GM11168 (cell line): ENCODE measurements around the gene ANTXR1.

ENCODE experiments used
- in situ Hi-C: fragments of 300-500 bp; cut with MboI; formaldehyde crosslinking; loops from one replicate; pipeline ENCODE4 v1.12.0; 2022; ENCODE audit warnings: low sequenced_read_pairs; ENCODE audit not compliant: unreplicated experiment

Gene ANTXR1

GRCh38 chr2:69013142-69013839 is at the start of gene ANTXR1:
TSS of gene ANTXR1 (plus strand) at chr2:69013179. CDS start at chr2:69013500, 321 bp downstream.
- in situ Hi-C loops, result no loop called here

DNA sequence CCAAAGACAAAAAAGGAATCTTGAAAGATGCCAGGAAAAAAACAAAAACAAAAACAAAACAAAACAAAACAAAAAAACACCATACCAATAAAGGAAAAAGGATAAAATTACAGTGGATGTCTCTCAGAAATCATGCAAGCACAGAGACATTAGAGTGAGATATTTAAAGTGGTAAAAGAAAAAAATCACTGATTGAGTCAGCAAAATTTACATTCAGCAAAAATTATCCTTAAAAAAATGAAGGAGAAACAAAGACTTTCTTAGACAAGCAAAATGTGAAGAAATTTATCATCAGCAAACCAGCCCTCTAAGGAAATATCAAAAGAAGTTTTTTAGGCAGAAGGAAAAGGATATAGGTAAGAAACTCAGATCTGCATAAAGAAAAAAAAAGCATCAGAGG is 48.7 kb upstream of the ANTXR1 start:
- in situ Hi-C loops, result no loop called here

DNA sequence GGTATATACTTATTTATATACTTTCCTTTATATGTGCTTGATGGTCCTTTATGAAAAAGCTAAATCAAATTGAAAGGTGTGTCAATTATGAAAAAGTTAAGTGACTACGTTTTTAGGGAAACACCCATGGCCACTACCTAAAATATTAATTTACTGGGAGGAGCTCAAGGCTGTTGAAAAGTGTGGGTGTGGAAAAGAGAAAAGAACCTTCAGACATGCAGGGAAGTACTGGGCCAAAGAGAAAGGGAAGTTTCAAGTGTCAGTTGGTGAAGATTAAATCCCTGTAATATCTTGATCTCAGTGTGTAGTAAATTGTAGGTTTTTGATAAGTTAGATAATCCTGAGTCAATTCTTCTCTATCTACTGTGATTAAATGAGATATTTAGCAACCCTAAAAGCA is 44.8 kb upstream of the ANTXR1 start:
- in situ Hi-C loops, result no loop called here

DNA sequence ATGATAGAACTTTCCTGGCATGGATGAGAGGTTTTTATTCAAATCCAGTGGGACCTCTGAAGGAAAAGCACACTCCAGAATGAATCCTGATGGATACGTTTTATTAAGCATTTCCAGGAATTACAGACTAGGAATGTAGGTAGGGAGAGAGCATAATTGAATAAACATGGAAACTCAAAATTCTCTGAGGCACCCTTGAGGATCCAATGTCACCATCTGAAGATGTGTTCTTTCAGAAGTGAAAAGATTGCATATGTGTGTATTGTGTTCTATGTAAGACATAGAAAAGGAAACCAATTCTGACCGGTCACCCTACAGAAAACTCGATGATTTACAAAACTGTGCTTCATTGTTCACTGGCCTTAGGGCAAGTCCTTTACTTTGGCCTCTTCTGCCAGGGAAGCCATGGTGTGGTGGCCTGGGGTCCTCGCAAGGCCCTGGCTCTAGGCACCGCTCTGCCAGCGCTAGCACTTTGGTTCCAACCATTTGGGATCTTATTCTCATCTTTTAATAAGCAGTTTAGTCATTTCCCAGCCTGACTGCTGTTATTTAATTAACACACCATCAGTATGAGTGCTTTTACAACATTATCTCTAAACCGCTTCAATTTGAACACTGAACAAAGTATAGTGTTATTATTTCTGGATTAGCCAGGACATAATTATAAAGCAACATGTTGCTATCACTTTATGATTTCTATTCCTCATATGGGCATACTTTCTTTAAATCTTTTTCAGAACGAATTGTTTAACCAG is 43.1 kb upstream of the ANTXR1 start:
- in situ Hi-C loops, result no loop called here

DNA sequence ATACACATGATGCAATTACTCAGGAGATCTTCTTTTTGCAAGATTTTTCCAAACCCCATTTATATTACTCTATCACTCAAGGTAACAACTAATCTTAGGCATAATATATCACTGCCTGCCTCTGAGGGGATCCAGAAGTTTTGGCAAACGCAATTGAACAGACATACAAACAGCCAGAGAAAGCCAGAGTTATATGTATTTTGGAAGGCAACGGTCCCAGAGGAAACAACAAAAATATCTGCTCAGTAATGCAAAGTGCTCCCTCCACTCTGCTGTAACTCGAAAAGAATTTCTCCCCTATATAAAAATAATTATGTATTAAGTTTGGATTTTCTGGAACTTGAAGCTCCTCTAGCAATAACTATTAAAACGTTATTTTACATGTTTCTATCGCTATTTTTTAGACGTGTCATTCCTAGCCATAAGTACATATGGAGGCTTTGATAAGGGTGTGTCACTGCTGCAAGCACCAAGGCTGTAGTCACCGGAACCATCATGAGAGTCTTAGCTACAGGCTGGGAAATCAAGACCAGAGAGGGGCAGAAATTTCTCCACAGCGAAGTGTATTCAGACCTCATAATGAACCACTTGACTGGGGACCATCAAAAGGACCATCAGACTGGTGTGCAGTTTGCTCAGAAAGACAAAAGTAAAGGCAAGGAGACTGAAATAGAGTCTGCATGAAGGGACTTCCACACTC is 42.3 kb upstream of the ANTXR1 start:
- in situ Hi-C loops, result no loop called here

DNA sequence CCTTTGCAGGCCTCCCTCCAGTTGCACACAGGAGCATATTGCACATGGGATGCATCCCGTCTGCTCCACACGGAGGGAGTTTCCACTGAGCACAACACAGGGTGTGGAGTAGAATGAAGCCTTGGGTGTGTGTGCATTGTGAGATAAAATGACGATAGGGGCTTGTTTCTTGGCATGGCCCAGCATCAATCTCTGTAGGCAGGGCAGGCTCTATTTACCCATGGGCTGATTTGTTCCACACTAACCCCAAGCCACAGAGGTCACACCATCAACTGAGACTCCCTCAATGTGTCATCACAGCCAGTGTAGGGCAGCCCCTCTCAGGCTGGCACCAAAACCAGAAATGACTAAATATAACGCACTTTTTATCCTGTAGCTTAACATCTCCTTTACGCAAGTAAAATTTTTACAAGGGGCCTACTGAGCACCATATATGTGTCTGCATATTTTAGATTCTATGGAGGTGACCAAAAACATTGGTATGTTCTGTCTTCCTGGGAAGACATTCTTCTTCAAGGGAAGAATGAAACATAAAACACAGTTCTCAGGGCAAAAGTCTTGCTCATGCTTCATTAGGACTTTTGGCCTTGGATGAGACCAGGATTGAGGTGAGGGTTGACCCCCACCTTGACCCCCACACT is 41.3 kb upstream of the ANTXR1 start:
- in situ Hi-C loops, result no loop called here

DNA sequence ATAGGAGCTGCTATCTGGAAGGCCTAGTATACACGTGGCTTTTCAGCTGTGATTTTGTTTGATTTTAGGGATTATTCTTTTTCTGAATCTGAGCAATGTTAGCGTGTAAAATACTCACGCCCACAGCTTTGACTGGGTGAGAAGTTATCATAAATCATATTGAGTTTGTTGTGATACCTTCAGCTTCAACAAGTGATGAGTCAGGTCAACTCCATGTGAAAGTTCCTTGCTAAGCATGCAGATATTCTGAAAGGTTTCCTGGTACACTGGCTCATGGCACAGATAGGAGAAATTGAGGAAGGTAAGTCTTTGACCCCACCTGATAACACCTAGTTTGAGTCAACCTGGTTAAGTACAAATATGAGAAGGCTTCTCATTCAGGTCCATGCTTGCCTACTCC is 38.7 kb upstream of the ANTXR1 start, which contains the start of gene GKN1:
TSS of gene GKN1 (plus strand) at position 386 of the 400 bp plus-strand sequence. CDS start 42 bp downstream, outside the sequence.
- in situ Hi-C loops, result no loop called here

- in situ Hi-C loops, result no loop called here
These were observed 37.9 kb upstream of the ANTXR1 start for GRCh38 chr2:68974946-68975665.

- in situ Hi-C loops, result no loop called here
These were observed 37.1 kb upstream of the ANTXR1 start for GRCh38 chr2:68975844-68976243.

DNA sequence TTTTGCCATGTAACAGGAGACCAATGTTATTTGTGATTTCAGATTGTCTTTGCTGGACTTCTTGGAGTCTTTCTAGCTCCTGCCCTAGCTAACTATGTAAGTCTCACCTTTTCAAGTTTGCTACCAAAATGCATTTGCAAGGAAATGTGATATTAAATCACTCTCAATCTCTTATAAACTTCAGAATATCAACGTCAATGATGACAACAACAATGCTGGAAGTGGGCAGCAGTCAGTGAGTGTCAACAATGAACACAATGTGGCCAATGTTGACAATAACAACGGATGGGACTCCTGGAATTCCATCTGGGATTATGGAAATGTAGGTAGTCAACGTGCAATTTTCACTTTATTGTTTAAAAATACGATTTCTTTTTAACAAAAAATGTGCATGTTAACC is 35.5 kb upstream of the ANTXR1 start:
- in situ Hi-C loops, result no loop called here

DNA sequence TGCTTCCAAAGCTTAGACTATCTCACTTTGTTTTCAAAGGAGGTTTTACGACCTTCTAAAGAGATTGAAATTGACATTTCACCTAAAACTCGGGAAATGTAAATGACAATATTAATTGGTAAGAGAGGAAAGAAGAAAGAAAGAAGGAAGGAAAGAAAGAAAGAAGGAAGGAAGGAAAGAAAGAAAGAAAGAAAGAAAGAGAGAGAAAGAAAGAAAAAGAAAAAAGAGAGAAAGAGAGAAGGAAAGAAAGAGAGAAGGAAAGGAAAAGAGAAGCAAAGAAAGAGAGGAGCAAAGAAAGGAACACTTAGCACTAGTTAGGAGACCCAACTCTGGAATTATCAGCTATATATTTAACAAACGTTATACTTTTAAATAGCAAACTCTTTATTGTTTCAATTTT is 34.9 kb upstream of the ANTXR1 start:
- in situ Hi-C loops, result no loop called here

DNA sequence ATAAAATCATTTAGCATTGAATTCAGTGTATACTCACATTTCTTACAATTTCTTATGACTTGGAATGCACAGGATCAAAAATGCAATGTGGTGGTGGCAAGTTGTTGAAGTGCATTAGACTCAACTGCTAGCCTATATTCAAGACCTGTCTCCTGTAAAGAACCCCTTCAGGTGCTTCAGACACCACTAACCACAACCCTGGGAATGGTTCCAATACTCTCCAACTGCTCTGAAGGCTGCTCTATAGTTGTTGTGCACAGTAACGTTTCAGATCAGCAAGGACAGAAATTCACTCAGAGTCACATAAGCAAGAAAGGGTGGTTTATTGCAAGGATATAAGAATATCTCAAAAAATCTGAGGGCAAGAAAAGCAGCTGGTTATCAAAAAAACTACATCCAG is 32.0 kb upstream of the ANTXR1 start:
- in situ Hi-C loops, result no loop called here

- in situ Hi-C loops, result no loop called here
These were observed 25.9 kb upstream of the ANTXR1 start for GRCh38 chr2:68987021-68987503.

DNA sequence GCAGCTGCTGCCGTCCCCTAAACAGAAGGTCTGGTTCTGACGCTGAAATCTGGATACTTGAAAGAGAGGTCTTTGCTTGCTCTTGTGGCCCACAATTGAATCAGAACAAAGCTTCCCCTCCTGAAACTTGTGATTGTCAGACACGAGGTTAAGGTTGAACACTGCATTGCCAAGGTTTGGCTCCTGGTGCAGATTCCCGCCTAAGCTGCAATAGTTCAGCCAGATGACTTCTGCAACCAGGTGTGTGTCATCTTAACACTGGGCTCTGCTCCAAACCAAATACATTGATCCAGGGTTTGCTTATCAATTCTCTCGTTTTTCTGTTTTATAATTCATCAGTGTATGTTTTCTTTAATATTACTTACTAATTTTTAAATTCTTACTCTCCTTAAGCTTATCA is 23.9 kb upstream of the ANTXR1 start:
- in situ Hi-C loops, result no loop called here

DNA sequence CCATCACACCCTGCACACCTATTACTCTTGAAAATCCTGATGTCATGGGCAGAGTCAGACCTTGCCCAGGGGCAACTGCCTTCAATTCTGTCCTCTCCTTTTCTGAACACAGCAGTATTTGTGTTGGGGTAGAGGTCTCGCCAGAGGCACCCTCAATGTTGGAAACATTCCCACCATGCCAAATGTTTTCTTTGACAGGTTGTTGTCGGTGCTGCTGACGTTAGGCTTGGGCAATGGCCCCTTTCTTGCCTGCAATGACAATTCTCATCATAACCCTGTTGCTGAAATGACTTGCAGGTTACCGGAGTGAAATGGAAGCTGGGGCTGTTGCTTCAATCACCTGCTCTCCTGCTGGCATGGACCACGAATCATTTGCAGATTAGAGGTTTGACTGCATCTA is 20.6 kb upstream of the ANTXR1 start:
- in situ Hi-C loops, result no loop called here

- in situ Hi-C loops, result no loop called here
These were observed 20.0 kb upstream of the ANTXR1 start for GRCh38 chr2:68992933-68993332.

- in situ Hi-C loops, result no loop called here
These were observed 19.3 kb upstream of the ANTXR1 start for GRCh38 chr2:68993660-68994059.

DNA sequence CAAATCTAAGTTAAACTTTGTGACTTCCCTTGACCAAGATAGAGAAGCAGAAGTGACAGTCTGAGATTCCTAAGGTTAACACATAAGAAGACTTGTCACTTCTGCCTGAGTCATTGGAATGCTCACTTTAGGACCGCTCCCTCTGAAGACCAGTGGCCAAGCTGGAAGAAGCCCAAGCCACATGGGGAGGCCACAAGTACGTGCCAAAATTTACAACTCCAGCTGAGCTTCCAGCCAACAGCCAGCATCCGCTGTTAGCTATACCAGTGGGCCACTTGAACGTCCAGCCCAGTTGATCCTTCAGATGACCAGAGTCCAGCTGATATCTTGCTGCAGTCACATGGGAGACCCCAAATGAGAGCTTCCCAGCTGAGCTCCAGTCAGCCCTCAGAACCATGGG is 18.1 kb upstream of the ANTXR1 start:
- in situ Hi-C loops, result no loop called here

DNA sequence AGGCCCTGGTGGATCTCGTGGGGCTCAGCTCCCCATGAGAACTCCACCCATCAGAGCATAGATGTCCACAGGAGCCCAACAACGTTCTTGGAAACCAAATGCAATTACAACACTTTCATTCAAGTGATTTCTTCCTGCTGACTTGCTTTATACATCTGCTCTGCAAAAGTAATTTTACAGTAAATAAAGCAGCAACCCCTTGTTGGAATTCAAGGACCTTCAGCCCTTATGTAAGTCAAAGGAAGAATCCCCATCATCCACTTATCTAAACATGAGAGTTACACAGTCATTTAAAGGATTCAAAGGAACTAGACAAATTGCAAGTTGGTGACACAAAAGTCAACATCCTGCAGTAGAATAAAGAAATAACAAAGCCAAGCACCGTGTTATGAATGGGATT is 17.1 kb upstream of the ANTXR1 start:
- in situ Hi-C loops, result no loop called here

DNA sequence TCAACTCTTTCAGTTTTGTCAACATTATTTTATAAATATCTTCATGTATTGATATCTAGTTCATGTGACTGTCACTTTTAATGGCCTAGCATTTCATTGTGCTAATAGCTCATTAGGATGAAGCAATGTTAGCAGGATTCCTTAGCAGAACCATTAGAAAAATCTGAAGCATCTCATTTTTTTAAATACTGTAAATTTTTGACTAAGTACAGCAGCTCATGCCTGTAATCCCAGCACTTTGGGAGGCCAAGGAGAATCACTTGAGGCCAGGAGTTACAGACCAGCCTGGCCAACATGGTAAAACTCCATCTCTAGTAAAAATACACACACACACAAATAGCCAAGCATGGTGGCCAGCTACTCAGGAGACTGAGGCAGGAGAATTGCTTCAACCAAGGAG is 15.6 kb upstream of the ANTXR1 start:
- in situ Hi-C loops, result no loop called here
